ENCODE measurements around the gene PDGFB. TPM values are rescaled to one million over a fixed set of nuclear protein-coding genes. Genes with fewer than 3 reads are reported as not detected.
A peak's percentile ranks its signal among the peaks of the same experiment; 100 is the strongest.

The PDGFB gene
- polyA plus RNA-seq, 4 donors, result 13.0 to 17.4 (median 14.8) TPM

GRCh38 chr22:39178206-39179111, 66.3 kb downstream of the PDGFB start:
- no peak for DNase-seq (ENCODE audit: low read depth in 4 of 4, low spot score in 2 of 4)

- DNase-seq (ENCODE audit: low read depth in 4 of 4, low spot score in 2 of 4), result no peak
Observed at GRCh38 chr22:39177791-39178190, 67.0 kb downstream of the PDGFB start.

GRCh38 chr22:39177456-39177775, 67.4 kb downstream of the PDGFB start:
- no peak for DNase-seq (ENCODE audit: low read depth in 4 of 4, low spot score in 2 of 4)

GRCh38 chr22:39176714-39177455, 67.9 kb downstream of the PDGFB start:
- no peak for DNase-seq (ENCODE audit: low read depth in 4 of 4, low spot score in 2 of 4)

GRCh38 chr22:39176143-39176713, 68.6 kb downstream of the PDGFB start:
- peak in 1 of 4 donors; percentile 66 for DNase-seq (ENCODE audit: low read depth in 4 of 4, low spot score in 2 of 4)

- DNase-seq (ENCODE audit: low read depth in 4 of 4, low spot score in 2 of 4), result no peak
Observed at GRCh38 chr22:39175353-39176142, 69.2 kb downstream of the PDGFB start.

GRCh38 chr22:39174498-39175352, 70.1 kb downstream of the PDGFB start:
- DNase-seq (ENCODE audit: low read depth in 4 of 4, low spot score in 2 of 4), result peak in 3 of 4 donors; percentile 84 to 89 (median 86)

GRCh38 chr22:39173787-39174497, 70.8 kb downstream of the PDGFB start:
- no peak for DNase-seq (ENCODE audit: low read depth in 4 of 4, low spot score in 2 of 4)

Other genes with a start within 250 kb of the PDGFB start
- 10 to 100 TPM in 2 of 4 donors, 1 to 10 TPM in 2; 9.4 to 10.7 (median 10.2) TPM for gene APOBEC3C, start 230.7 kb downstream of the PDGFB start, polyA plus RNA-seq (ENCODE audit: insufficient read length in 4 of 4)
- 1 to 10 TPM in 2 of 4 donors, under 1 TPM in 2; 0.92 to 2.0 (median 1.4) TPM for gene APOBEC3D, start 223.9 kb downstream of the PDGFB start, polyA plus RNA-seq (ENCODE audit: insufficient read length in 4 of 4)
- 10 to 100 TPM in 1 of 4 donors, 1 to 10 TPM in 3; 6.8 to 10.4 (median 8.8) TPM for gene APOBEC3F, start 204.1 kb downstream of the PDGFB start, polyA plus RNA-seq (ENCODE audit: insufficient read length in 4 of 4)
- 10 to 100 TPM in 1 of 4 donors, 1 to 10 TPM in 3; 7.5 to 11.1 (median 8.5) TPM for gene APOBEC3G, start 167.7 kb downstream of the PDGFB start, polyA plus RNA-seq (ENCODE audit: insufficient read length in 4 of 4)
- under 1 TPM in 2 of 4 donors, not detected in 2; 0.24 to 0.30 TPM for gene APOBEC3H, start 147.7 kb downstream of the PDGFB start, polyA plus RNA-seq (ENCODE audit: insufficient read length in 4 of 4)
- 10 to 100 TPM in 3 of 4 donors, 1 to 10 TPM in 1; 8.4 to 11.6 (median 10.1) TPM for gene CBX7, start 92.3 kb downstream of the PDGFB start, polyA plus RNA-seq (ENCODE audit: insufficient read length in 4 of 4)
- 1,000 to 10,000 TPM; 2,902 to 3,578 (median 3,212) TPM for gene RPL3, start 74.6 kb upstream of the PDGFB start, polyA plus RNA-seq (ENCODE audit: insufficient read length in 4 of 4)
- 10 to 100 TPM; 16.0 to 29.9 (median 25.1) TPM for gene SYNGR1, start 105.0 kb upstream of the PDGFB start, polyA plus RNA-seq (ENCODE audit: insufficient read length in 4 of 4)
- 10 to 100 TPM; 24.8 to 37.3 (median 31.6) TPM for gene TAB1, start 154.8 kb upstream of the PDGFB start, polyA plus RNA-seq (ENCODE audit: insufficient read length in 4 of 4)
- gene MGAT3, start 212.0 kb upstream of the PDGFB start, polyA plus RNA-seq (ENCODE audit: insufficient read length in 4 of 4), result 10 to 100 TPM; 18.4 to 31.1 (median 25.7) TPM

Measured in left renal cortex interstitium (tissue), 4 donors.